CD4-positive, alpha-beta memory T cell (primary cell): Measurements from ENCODE around the gene OR5K4. TPM values are rescaled to one million over a fixed set of nuclear protein-coding genes. Genes with fewer than 3 reads are reported as not detected.

ENCODE experiments used
- CTCF ChIA-PET: fragments of 350-600 bp; sonication (Branson Sonifier 250); formaldehyde crosslinking; loops from one replicate; lab custom pipeline; 2021; ENCODE audit warnings: inconsistent platforms; ENCODE audit not compliant: partially characterized antibody; lab: Charles Lee
- POLR2A ChIA-PET: fragments of 350-600 bp; sonication (Branson Sonifier 250); formaldehyde crosslinking; loops from one replicate; lab custom pipeline; 2021; ENCODE audit not compliant: partially characterized antibody; lab: Charles Lee
- DNase-seq, 5 donors: peaks; one replicate each; pipeline versions ENCODE4 v3.0.0 to v3.0.0-alpha.2; 2020 to 2022; ENCODE audit warnings: mixed read lengths in 1 of 5
- H3K27ac ChIP-seq: one replicate; pipeline ENCODE4 v1.7.0; 2013; ENCODE audit warnings: low read depth, low read length
- H3K27me3 ChIP-seq: 2 replicates; pipeline ENCODE4 v1.7.0; 2013; ENCODE audit warnings: mild to moderate bottlenecking, low read length, moderate library complexity; ENCODE audit not compliant: insufficient read depth
- H3K36me3 ChIP-seq: 2 replicates; pipeline ENCODE4 v1.7.0; 2013; ENCODE audit warnings: mild to moderate bottlenecking, low read length, moderate library complexity; ENCODE audit not compliant: insufficient read depth
- H3K4me1 ChIP-seq: 2 replicates; pipeline ENCODE4 v1.7.0; 2013; ENCODE audit warnings: mild to moderate bottlenecking, low read length, moderate library complexity; ENCODE audit not compliant: insufficient read depth
- H3K4me3 ChIP-seq, 2 donors: one replicate each; pipeline ENCODE4 v1.7.0; 2013; ENCODE audit warnings: low read length in 2 of 2, mild to moderate bottlenecking in 1 of 2
- H3K9me3 ChIP-seq, 2 donors: one replicate each; pipeline ENCODE4 v1.7.0; 2013; ENCODE audit warnings: low read length in 2 of 2, control low read depth in 1 of 2; ENCODE audit not compliant: control insufficient read depth in 1 of 2
- H3K27ac Mint-ChIP-seq, 7 donors: one replicate each; pipeline ENCODE4 v1.8.0; 2020 to 2021; ENCODE audit warnings: mixed read lengths in 7 of 7, mild to moderate bottlenecking in 6 of 7, inconsistent platforms in 3 of 7, moderate library complexity in 3 of 7
- H3K27me3 Mint-ChIP-seq, 2 donors: one replicate each; pipeline ENCODE4 v1.8.0; 2020 to 2021; ENCODE audit warnings: mixed read lengths in 2 of 2
- H3K36me3 Mint-ChIP-seq, 2 donors: one replicate each; pipeline ENCODE4 v1.8.0; 2020 to 2021; ENCODE audit warnings: mixed read lengths in 2 of 2, inconsistent platforms in 1 of 2, mild to moderate bottlenecking in 1 of 2
- H3K4me1 Mint-ChIP-seq, 4 donors: one replicate each; pipeline ENCODE4 v1.8.0; 2020 to 2021; ENCODE audit warnings: mixed read lengths in 4 of 4, mild to moderate bottlenecking in 1 of 4
- H3K4me3 Mint-ChIP-seq, 8 donors: one replicate each; pipeline ENCODE4 v1.8.0; 2020 to 2021; ENCODE audit warnings: mixed read lengths in 8 of 8, mild to moderate bottlenecking in 7 of 8, moderate library complexity in 6 of 8, inconsistent platforms in 3 of 8
- H3K9me3 Mint-ChIP-seq, 8 donors: one replicate each; pipeline ENCODE4 v1.8.0; 2020 to 2021; ENCODE audit warnings: mixed read lengths in 8 of 8, mild to moderate bottlenecking in 5 of 8, inconsistent platforms in 3 of 8, moderate library complexity in 1 of 8
- intact Hi-C: fragments of 100-400 bp; cut with micrococcal nuclease; formaldehyde crosslinking; loops from one replicate; pipeline ENCODE4 v1.15.1; 2023
- polyA plus RNA-seq, 2 donors: library from polyadenylated mRNA; unstranded; fragments of 300-500 nt; fragmentation: Illumina TruSeq; gene quantifications; one replicate each; pipeline ENCODE4 v1.2.3, GENCODE V29; 2021
- total RNA-seq, 2 experiments: library from RNA; stranded (reverse); gene quantifications; one replicate each; pipeline ENCODE4 v1.2.3, GENCODE V29; 2021

OR5K4 gene
- total and polyA plus RNA-seq, 4 experiments from 2014 or later: not detected

GRCh38 chr3:98343647-98344507 is 9.8 kb upstream of the OR5K4 start:
- Histone ChIP-seq H3K27me3 (no peaks in the 10 kb centered on the region), H3K9me3 (no peaks in the 10 kb centered on the region), H3K4me1 (no peaks in the 10 kb centered on the region), H3K27ac (no peak overlapping the region), H3K4me3 (no peak overlapping the region), H3K36me3 (no peaks in the 10 kb centered on the region)
- Mint-ChIP-seq H3K36me3 (no peaks in the 10 kb centered on the region), H3K4me1 (peaks cover 0 to 7% (median 4%) of the 10 kb centered on the region in 4 donors), H3K4me3 (no peak overlapping the region), H3K27me3 (peaks cover 0 to 2% of the 10 kb centered on the region in 2 donors), H3K27ac (no peak overlapping the region), H3K9me3 (peaks cover 0 to 6% (median 0%) of the 10 kb centered on the region in 8 donors)
- DNase-seq: peak; percentile 33 to 50 (median 40)
- ChIA-PET POLR2A (no interaction called here), CTCF (interaction anchor here (0.7 to 2.3 kb wide), 13 partner anchors 11 to 305 kb away, joined by 3 to 16 read pairs (median 4); partner anchors contain the start of gene CPOX)
- intact Hi-C loops: loop anchor here (1.0 kb wide), 1 partner anchor 229 kb away; no protein-coding TSS in a partner anchor

- Mint-ChIP-seq H3K4me3 (no peak overlapping the region), H3K4me1 (peaks cover 0 to 2% (median 0%) of the 10 kb centered on the region in 4 donors), H3K36me3 (no peaks in the 10 kb centered on the region), H3K9me3 (peaks cover 0 to 5% (median 0%) of the 10 kb centered on the region in 8 donors), H3K27ac (no peak overlapping the region), H3K27me3 (peaks cover 0 to 6% of the 10 kb centered on the region in 2 donors)
- Histone ChIP-seq H3K36me3 (no peaks in the 10 kb centered on the region), H3K27ac (no peak overlapping the region), H3K4me3 (no peak overlapping the region), H3K9me3 (no peaks in the 10 kb centered on the region), H3K4me1 (no peaks in the 10 kb centered on the region), H3K27me3 (no peaks in the 10 kb centered on the region)
- intact Hi-C loops: no loop called here
- POLR2A ChIA-PET: no interaction called here
- CTCF ChIA-PET: interaction anchor here (1.1 kb wide), 1 partner anchor 222 kb away, joined by 3 read pairs; no protein-coding TSS in a partner anchor
- no peak for DNase-seq
Measured at GRCh38 chr3:98350082-98350481, 3.6 kb upstream of the OR5K4 start.

GRCh38 chr3:98359250-98359649 is 5.6 kb downstream of the OR5K4 start:
- H3K4me3 Mint-ChIP-seq: no peak overlapping the region
- intact Hi-C loops: no loop called here
- CTCF ChIA-PET: no interaction called here

GRCh38 chr3:98359993-98360675 is 6.5 kb downstream of the OR5K4 start:
- H3K4me1 ChIP-seq: no peaks in the 10 kb centered on the region
- H3K27ac ChIP-seq: no peak overlapping the region
- no peaks in the 10 kb centered on the region for H3K36me3 ChIP-seq
- H3K27me3 ChIP-seq: no peaks in the 10 kb centered on the region
- Mint-ChIP-seq H3K27me3 (no peaks in the 10 kb centered on the region), H3K4me3 (peak overlapping the region in 1 of 8 donors; percentile 38), H3K27ac (peak overlapping the region in 1 of 7 donors; percentile 47), H3K9me3 (peaks cover 4 to 33% (median 22%) of the 10 kb centered on the region in 8 donors), H3K4me1 (no peaks in the 10 kb centered on the region), H3K36me3 (peaks cover 1 to 7% of the 10 kb centered on the region in 2 donors)
- CTCF ChIA-PET: interaction anchor here (1.4 kb wide), 1 partner anchor 212 kb away, joined by 5 read pairs; no protein-coding TSS in a partner anchor
- peaks cover 0 to 3% of the 10 kb centered on the region in 2 donors for H3K9me3 ChIP-seq
- intact Hi-C loops: loop anchor here (1.0 kb wide), 1 partner anchor 213 kb away; no protein-coding TSS in a partner anchor
- POLR2A ChIA-PET: no interaction called here
- no peak overlapping the region for H3K4me3 ChIP-seq
- no peak for DNase-seq

More at GRCh38 chr3:98359250-98359649, 5.6 kb downstream of the OR5K4 start:
- no peaks in the 10 kb centered on the region for H3K4me1 ChIP-seq
- peak overlapping the region in 1 of 7 donors; percentile 37 for H3K27ac Mint-ChIP-seq
- peaks cover 1 to 7% of the 10 kb centered on the region in 2 donors for H3K36me3 Mint-ChIP-seq
- no peak overlapping the region for H3K4me3 ChIP-seq
- H3K27me3 Mint-ChIP-seq: peaks cover 0 to under 1% of the 10 kb centered on the region in 2 donors
- no peaks in the 10 kb centered on the region for H3K4me1 Mint-ChIP-seq
- peaks cover 4 to 30% (median 20%) of the 10 kb centered on the region in 8 donors for H3K9me3 Mint-ChIP-seq
- POLR2A ChIA-PET: no interaction called here
- H3K27me3 ChIP-seq: no peaks in the 10 kb centered on the region
- DNase-seq: no peak
- H3K36me3 ChIP-seq: no peaks in the 10 kb centered on the region
- H3K27ac ChIP-seq: no peak overlapping the region
- H3K9me3 ChIP-seq: peaks cover 0 to 3% of the 10 kb centered on the region in 2 donors

GRCh38 chr3:98360681-98361080 is 7.0 kb downstream of the OR5K4 start:
- DNase-seq: no peak
- intact Hi-C loops: loop anchor here (1.0 kb wide), 1 partner anchor 213 kb away; no protein-coding TSS in a partner anchor

GRCh38 chr3:98361289-98361688 is 7.6 kb downstream of the OR5K4 start:
- Mint-ChIP-seq H3K27ac (no peak overlapping the region), H3K4me1 (no peaks in the 10 kb centered on the region), H3K4me3 (no peak overlapping the region), H3K27me3 (no peaks in the 10 kb centered on the region), H3K36me3 (peaks cover 1 to 7% of the 10 kb centered on the region in 2 donors), H3K9me3 (peaks cover 4 to 39% (median 28%) of the 10 kb centered on the region in 8 donors)
- intact Hi-C loops: no loop called here
- no peak for DNase-seq
- ChIA-PET CTCF (interaction anchor here (1.4 kb wide), 1 partner anchor 211 kb away, joined by 5 read pairs; no protein-coding TSS in a partner anchor), POLR2A (no interaction called here)
- Histone ChIP-seq H3K4me3 (no peak overlapping the region), H3K4me1 (no peaks in the 10 kb centered on the region), H3K27me3 (no peaks in the 10 kb centered on the region), H3K9me3 (peaks cover 0 to 3% of the 10 kb centered on the region in 2 donors), H3K27ac (no peak overlapping the region), H3K36me3 (no peaks in the 10 kb centered on the region)

More at GRCh38 chr3:98360681-98361080, 7.0 kb downstream of the OR5K4 start:
- H3K27ac Mint-ChIP-seq: no peak overlapping the region
- Histone ChIP-seq H3K4me3 (no peak overlapping the region), H3K9me3 (peaks cover 0 to 3% of the 10 kb centered on the region in 2 donors), H3K4me1 (no peaks in the 10 kb centered on the region), H3K36me3 (no peaks in the 10 kb centered on the region), H3K27me3 (no peaks in the 10 kb centered on the region), H3K27ac (no peak overlapping the region)
- H3K9me3 Mint-ChIP-seq: peaks cover 4 to 37% (median 26%) of the 10 kb centered on the region in 8 donors
- H3K4me3 Mint-ChIP-seq: no peak overlapping the region
- ChIA-PET CTCF (interaction anchor here (1.4 kb wide), 1 partner anchor 212 kb away, joined by 5 read pairs; no protein-coding TSS in a partner anchor), POLR2A (no interaction called here)
- no peaks in the 10 kb centered on the region for H3K27me3 Mint-ChIP-seq
- H3K4me1 Mint-ChIP-seq: no peaks in the 10 kb centered on the region
- H3K36me3 Mint-ChIP-seq: peaks cover 1 to 7% of the 10 kb centered on the region in 2 donors
